ENCODE measurements around the gene SARS1. TPM values are rescaled to one million over a fixed set of nuclear protein-coding genes. Genes with fewer than 3 reads are reported as not detected.

Gene SARS1
- total and polyA plus RNA-seq, 4 donors: 57.5 to 132 (median 92.8) TPM

DNA sequence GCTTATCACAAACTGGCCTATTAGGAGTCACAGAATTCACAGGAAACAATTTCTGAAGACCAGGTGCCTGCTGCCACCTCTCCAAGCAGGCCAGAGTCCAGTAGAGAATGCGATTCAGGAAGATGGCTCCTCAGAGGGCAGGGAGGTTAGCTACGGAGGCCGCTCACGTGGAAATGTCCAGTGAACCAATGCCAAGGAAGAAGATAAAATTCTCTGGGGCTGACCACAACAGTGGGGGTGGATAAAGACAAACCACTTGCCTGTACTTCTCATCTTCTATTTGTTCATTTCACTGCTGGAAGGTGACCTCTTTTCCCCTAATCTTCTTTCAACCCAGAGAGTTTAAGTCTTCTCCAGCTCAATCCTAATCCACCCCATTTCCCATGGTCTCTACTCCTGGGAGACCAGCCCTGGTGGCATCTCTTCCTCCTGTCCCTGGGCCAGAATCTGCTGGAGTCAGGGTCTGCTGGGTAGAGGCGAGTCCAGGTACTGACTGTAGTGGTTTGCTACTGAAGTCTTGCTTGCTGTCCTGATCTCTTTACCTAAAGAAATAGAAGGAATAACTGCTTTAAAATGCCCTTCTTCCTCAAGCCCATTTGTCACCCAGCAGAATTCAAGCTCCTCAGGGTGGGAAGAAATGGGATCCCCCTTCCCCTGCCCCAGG, 66.0 kb downstream of the SARS1 start:
- no peak for TF ChIP-seq YY1 (IDR thresholded peaks at IDR 0.05)
- TF ChIP-seq SP1 (IDR thresholded peaks at IDR 0.05): no peak
- H3K9ac ChIP-seq (ENCODE audit: low read depth in 1 of 2, low read length in 2 of 2): no peak overlapping the region

DNA sequence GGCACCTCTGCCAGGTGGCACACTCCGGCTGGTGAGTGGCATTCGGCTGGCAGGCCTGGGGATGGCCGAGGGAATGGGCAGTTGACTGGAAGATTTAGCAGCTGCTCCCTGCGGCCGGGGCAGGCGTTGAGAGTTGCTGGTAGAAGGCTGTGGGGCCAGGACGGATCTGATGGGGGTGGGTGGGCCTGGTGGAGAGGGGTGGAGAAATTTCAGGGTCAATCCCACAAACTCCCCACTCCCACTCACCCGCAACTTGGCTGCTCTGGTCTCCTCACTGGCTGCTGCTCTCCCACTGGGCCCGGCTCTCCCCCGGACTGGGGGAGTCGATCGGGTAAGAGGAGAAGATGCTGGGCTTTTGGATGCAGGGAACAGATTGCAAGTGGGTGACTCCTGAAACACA, 67.1 kb downstream of the SARS1 start:
- no peaks in the 10 kb centered on the region for H3K27me3 ChIP-seq (ENCODE audit: control insufficient read depth in 4 of 4, insufficient read depth in 4 of 4, low read length in 3 of 4)
- WGBS: 97% methylated on average over 12 of the region's 12 CpGs
- H3K27ac ChIP-seq (ENCODE audit: low read depth in 1 of 2, low read length in 2 of 2): no peak overlapping the region
- H3K9me3 ChIP-seq (ENCODE audit: control insufficient read depth in 4 of 4, low read length in 3 of 4): no peaks in the 10 kb centered on the region
- no peak overlapping the region for H3K4me3 ChIP-seq (ENCODE audit: low read depth in 1 of 3, low read length in 3 of 3)
- H3K36me3 ChIP-seq (ENCODE audit: control insufficient read depth in 4 of 4, insufficient read depth in 3 of 4, low read depth in 1 of 4, low read length in 3 of 4): no peaks in the 10 kb centered on the region
- DNase-seq (ENCODE audit: low spot score): no peak
- TF ChIP-seq SP1 (IDR thresholded peaks at IDR 0.05) (no peak), JUND (IDR thresholded peaks at IDR 0.05) (no peak), TAF1 (conservative IDR thresholded peaks at IDR 0.05) (no peak), RXRA (IDR thresholded peaks at IDR 0.05) (no peak), HNF4A (conservative IDR thresholded peaks at IDR 0.05) (no peak), YY1 (IDR thresholded peaks at IDR 0.05) (no peak), EGR1 (IDR thresholded peaks at IDR 0.05; ENCODE audit: low read depth in 2 of 2) (no peak), NR2F2 (IDR thresholded peaks at IDR 0.05) (no peak), GABPA (IDR thresholded peaks at IDR 0.05 in 1 of 2, conservative IDR thresholded peaks at IDR 0.05 in 1 of 2) (no peak), RAD21 (IDR thresholded peaks at IDR 0.05) (no peak), FOXA2 (IDR thresholded peaks at IDR 0.05) (no peak), HNF4G (IDR thresholded peaks at IDR 0.05) (no peak), FOXA1 (IDR thresholded peaks at IDR 0.05) (no peak)
- TF ChIP-seq, protein P1, sequence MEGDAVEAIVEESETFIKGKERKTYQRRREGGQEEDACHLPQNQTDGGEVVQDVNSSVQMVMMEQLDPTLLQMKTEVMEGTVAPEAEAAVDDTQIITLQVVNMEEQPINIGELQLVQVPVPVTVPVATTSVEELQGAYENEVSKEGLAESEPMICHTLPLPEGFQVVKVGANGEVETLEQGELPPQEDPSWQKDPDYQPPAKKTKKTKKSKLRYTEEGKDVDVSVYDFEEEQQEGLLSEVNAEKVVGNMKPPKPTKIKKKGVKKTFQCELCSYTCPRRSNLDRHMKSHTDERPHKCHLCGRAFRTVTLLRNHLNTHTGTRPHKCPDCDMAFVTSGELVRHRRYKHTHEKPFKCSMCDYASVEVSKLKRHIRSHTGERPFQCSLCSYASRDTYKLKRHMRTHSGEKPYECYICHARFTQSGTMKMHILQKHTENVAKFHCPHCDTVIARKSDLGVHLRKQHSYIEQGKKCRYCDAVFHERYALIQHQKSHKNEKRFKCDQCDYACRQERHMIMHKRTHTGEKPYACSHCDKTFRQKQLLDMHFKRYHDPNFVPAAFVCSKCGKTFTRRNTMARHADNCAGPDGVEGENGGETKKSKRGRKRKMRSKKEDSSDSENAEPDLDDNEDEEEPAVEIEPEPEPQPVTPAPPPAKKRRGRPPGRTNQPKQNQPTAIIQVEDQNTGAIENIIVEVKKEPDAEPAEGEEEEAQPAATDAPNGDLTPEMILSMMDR (IDR thresholded peaks at IDR 0.05; ENCODE audit: low read depth, low read length, missing input control): no peak
- TF ChIP-seq, protein P2, sequence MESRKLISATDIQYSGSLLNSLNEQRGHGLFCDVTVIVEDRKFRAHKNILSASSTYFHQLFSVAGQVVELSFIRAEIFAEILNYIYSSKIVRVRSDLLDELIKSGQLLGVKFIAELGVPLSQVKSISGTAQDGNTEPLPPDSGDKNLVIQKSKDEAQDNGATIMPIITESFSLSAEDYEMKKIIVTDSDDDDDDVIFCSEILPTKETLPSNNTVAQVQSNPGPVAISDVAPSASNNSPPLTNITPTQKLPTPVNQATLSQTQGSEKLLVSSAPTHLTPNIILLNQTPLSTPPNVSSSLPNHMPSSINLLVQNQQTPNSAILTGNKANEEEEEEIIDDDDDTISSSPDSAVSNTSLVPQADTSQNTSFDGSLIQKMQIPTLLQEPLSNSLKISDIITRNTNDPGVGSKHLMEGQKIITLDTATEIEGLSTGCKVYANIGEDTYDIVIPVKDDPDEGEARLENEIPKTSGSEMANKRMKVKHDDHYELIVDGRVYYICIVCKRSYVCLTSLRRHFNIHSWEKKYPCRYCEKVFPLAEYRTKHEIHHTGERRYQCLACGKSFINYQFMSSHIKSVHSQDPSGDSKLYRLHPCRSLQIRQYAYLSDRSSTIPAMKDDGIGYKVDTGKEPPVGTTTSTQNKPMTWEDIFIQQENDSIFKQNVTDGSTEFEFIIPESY (IDR thresholded peaks at IDR 0.05): no peak
- TF ChIP-seq, protein P3, sequence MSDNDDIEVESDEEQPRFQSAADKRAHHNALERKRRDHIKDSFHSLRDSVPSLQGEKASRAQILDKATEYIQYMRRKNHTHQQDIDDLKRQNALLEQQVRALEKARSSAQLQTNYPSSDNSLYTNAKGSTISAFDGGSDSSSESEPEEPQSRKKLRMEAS (IDR thresholded peaks at IDR 0.05): no peak
- TF ChIP-seq, protein P4, sequence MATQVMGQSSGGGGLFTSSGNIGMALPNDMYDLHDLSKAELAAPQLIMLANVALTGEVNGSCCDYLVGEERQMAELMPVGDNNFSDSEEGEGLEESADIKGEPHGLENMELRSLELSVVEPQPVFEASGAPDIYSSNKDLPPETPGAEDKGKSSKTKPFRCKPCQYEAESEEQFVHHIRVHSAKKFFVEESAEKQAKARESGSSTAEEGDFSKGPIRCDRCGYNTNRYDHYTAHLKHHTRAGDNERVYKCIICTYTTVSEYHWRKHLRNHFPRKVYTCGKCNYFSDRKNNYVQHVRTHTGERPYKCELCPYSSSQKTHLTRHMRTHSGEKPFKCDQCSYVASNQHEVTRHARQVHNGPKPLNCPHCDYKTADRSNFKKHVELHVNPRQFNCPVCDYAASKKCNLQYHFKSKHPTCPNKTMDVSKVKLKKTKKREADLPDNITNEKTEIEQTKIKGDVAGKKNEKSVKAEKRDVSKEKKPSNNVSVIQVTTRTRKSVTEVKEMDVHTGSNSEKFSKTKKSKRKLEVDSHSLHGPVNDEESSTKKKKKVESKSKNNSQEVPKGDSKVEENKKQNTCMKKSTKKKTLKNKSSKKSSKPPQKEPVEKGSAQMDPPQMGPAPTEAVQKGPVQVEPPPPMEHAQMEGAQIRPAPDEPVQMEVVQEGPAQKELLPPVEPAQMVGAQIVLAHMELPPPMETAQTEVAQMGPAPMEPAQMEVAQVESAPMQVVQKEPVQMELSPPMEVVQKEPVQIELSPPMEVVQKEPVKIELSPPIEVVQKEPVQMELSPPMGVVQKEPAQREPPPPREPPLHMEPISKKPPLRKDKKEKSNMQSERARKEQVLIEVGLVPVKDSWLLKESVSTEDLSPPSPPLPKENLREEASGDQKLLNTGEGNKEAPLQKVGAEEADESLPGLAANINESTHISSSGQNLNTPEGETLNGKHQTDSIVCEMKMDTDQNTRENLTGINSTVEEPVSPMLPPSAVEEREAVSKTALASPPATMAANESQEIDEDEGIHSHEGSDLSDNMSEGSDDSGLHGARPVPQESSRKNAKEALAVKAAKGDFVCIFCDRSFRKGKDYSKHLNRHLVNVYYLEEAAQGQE (IDR thresholded peaks at IDR 0.05): no peak
- TF ChIP-seq, protein P5, sequence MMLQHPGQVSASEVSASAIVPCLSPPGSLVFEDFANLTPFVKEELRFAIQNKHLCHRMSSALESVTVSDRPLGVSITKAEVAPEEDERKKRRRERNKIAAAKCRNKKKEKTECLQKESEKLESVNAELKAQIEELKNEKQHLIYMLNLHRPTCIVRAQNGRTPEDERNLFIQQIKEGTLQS (IDR thresholded peaks at IDR 0.05): no peak
- no peak overlapping the region for H3K9ac ChIP-seq (ENCODE audit: low read depth in 1 of 2, low read length in 2 of 2)
- peaks cover 4 to 41% (median 24%) of the 10 kb centered on the region in 4 donors for H3K4me1 ChIP-seq (ENCODE audit: control insufficient read depth in 4 of 4, insufficient read depth in 4 of 4, low read length in 3 of 4)

More for the DNA sequence above, 66.0 kb downstream of the SARS1 start:
- 93% methylated on average over 5 of the region's 5 CpGs for WGBS
- no peak for DNase-seq (ENCODE audit: low spot score)
- Histone ChIP-seq H3K9me3 (ENCODE audit: control insufficient read depth in 4 of 4, low read length in 3 of 4) (no peaks in the 10 kb centered on the region), H3K27ac (ENCODE audit: low read depth in 1 of 2, low read length in 2 of 2) (no peak overlapping the region), H3K4me3 (ENCODE audit: low read depth in 1 of 3, low read length in 3 of 3) (no peak overlapping the region), H3K4me1 (ENCODE audit: control insufficient read depth in 4 of 4, insufficient read depth in 4 of 4, low read length in 3 of 4) (peaks cover 4 to 51% (median 32%) of the 10 kb centered on the region in 4 donors), H3K36me3 (ENCODE audit: control insufficient read depth in 4 of 4, insufficient read depth in 3 of 4, low read depth in 1 of 4, low read length in 3 of 4) (no peaks in the 10 kb centered on the region), H3K27me3 (ENCODE audit: control insufficient read depth in 4 of 4, insufficient read depth in 4 of 4, low read length in 3 of 4) (no peaks in the 10 kb centered on the region)
